ENCODE measurements around the gene HSF5.
"Not testable (repeated sequence)": the region's sequence is repeated elsewhere in the genome, so short reads cannot be mapped to it uniquely, and the experiment has no call there.

The HSF5 gene

GRCh38 chr17:58412064-58412703 lies 76.0 kb downstream of the HSF5 start:
- DNase-seq, result no peak

GRCh38 chr17:58411408-58411894 lies 76.8 kb downstream of the HSF5 start:
- DNase-seq, result no peak

GRCh38 chr17:58410714-58411407 lies 77.3 kb downstream of the HSF5 start:
- DNase-seq, result no peak

- no peak for DNase-seq
These were observed 78.8 kb downstream of the HSF5 start for GRCh38 chr17:58409432-58409831.

GRCh38 chr17:58403311-58403710 lies 84.9 kb downstream of the HSF5 start:
- DNase-seq, result no peak

GRCh38 chr17:58402679-58403078 lies 85.5 kb downstream of the HSF5 start:
- no peak for DNase-seq

GRCh38 chr17:58402047-58402446 lies 86.2 kb downstream of the HSF5 start:
- DNase-seq, result no peak

- DNase-seq, result no peak
These were observed 86.9 kb downstream of the HSF5 start for GRCh38 chr17:58401287-58401686.

GRCh38 chr17:58400826-58401225 lies 87.4 kb downstream of the HSF5 start:
- no peak for DNase-seq

- no peak for DNase-seq
These were observed 88.2 kb downstream of the HSF5 start for GRCh38 chr17:58399974-58400373.

GRCh38 chr17:58398574-58399266 lies 89.5 kb downstream of the HSF5 start:
- no peak for DNase-seq

- not testable (repeated sequence) for DNase-seq
These were observed 90.8 kb downstream of the HSF5 start for GRCh38 chr17:58397421-58397820.

GRCh38 chr17:58396173-58396572 lies 92.0 kb downstream of the HSF5 start:
- DNase-seq, result no peak

GRCh38 chr17:58394534-58395223 lies 93.5 kb downstream of the HSF5 start:
- no peak for DNase-seq

- DNase-seq, result no peak
These were observed 96.8 kb downstream of the HSF5 start for GRCh38 chr17:58391302-58391984.

GRCh38 chr17:58390884-58391283 lies 97.3 kb downstream of the HSF5 start:
- DNase-seq, result no peak

- no peak for DNase-seq
These were observed 99.7 kb downstream of the HSF5 start for GRCh38 chr17:58388302-58389190.

- no peak for DNase-seq
These were observed 100.4 kb downstream of the HSF5 start for GRCh38 chr17:58387834-58388233.

GRCh38 chr17:58386708-58387107 lies 101.5 kb downstream of the HSF5 start:
- no peak for DNase-seq

- no peak for DNase-seq
These were observed 102.8 kb downstream of the HSF5 start for GRCh38 chr17:58385359-58385899.

GRCh38 chr17:58384897-58385296 lies 103.3 kb downstream of the HSF5 start:
- no peak for DNase-seq
